Hematopoietic multipotent progenitor cell treated with erythropoietin and hydrocortisone succinate and interleukin-3 and kit ligand, for 17 days (in vitro differentiated cells): ENCODE data around the gene FOXP4.

Experiments
- DNase-seq: peaks from one replicate; pipeline ENCODE4 v3.0.0-alpha.2; 2015; ENCODE audit warnings: low spot score

FOXP4 gene

GRCh38 chr6:41646026-41646795 lies 100.0 kb downstream of the FOXP4 start:
- no peak for DNase-seq

- no peak for DNase-seq
Observed at GRCh38 chr6:41647061-41647511, 100.9 kb downstream of the FOXP4 start.

- no peak for DNase-seq
Observed at GRCh38 chr6:41648070-41648585, 101.9 kb downstream of the FOXP4 start.

- DNase-seq = no peak
Observed at GRCh38 chr6:41648921-41649320, 102.7 kb downstream of the FOXP4 start.

GRCh38 chr6:41649596-41649995 lies 103.4 kb downstream of the FOXP4 start:
- DNase-seq = no peak

GRCh38 chr6:41650120-41650519 lies 103.9 kb downstream of the FOXP4 start:
- no peak for DNase-seq

- DNase-seq = no peak
Observed at GRCh38 chr6:41651246-41651961, 105.2 kb downstream of the FOXP4 start.
